Amniotic stem cell (primary cell): ENCODE measurements around the gene SLC44A5.
"Not testable (repeated sequence)": the region's sequence is repeated elsewhere in the genome, so short reads cannot be mapped to it uniquely, and the experiment has no call there.

Experiments
- DNase-seq: peaks from one replicate; lab custom pipeline; 2025; lab: John Stamatoyannopoulos, UW

The SLC44A5 gene

DNA sequence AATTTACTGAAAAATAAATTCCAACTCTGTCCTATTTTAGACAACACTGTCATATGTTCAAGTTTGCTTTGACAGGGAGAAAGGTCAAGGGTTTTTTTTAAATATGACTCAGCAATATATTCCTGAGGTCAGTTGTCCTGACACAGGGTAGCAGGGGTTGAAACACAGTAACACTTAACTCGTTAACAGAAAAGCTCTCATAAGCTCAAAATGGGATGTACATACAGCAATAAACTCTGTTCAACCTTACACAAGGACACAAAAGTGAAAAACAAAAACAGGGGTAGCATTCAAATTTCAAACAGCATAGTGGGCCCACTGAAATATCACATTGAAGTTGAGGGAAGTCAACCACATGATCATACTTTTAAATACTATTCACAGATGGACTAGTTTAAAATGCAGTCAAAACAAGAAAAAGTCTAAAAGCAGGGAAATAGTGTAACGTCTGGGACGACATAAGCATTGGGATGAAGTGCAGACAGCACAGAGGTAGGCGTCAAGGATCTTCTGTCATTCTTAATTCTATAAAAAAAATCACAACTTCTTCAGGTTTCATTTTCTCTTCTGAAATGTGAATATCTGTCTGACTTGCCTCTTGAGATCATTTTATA lies 89.9 kb downstream of the SLC44A5 start:
- DNase-seq: no peak

DNA sequence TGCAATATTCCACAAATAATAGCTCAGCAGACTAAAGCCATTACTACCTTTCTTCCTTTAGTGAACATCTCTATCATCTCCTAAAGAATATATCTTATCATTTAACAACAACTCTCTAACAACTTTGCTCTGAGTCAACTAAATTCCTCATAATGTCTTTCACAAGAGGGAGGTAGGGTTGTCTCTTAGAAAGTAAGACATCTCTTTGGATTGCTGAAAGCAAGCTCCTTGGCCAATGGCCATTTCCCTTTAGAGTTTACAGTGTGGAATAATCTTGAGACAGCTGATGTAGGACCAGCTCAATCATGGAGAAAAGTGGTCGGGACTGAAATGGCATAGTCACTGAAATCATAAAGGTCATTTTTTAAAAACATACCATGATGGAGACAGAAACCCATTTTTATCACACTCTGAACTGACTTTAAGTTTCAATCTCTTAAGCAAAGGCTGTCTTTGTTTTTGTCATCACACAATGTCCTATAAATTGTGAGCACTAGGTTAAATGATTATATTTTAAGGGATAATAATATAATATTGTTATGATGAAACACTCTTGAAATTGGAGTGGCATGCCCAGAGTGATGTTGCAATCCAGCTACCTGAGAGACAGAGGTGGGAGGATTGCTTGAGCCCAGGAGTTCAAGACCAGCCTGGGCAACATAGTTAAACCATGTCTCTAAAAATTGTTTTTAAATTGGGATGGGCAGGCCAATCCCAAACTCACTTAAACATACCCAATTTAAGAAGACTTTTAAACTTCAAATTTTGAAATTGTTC lies 91.1 kb downstream of the SLC44A5 start:
- no peak for DNase-seq

DNA sequence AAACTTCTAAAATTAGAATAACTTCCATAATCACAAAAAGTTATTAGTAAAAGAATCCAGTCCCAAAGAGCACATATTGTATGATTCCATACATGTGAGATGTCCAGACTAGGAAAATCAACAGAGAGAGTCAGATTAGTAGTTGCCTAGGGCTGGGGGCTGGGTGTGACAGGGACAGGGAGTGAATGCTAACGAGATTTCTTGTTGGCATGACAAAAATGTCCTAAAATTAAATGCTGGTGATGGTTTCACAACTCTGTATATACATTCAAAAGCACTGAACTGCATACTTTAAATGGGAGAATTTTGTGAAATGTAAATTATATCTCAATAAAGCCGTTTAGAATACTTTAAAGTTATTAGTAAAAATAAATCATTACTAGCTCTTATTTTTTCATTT lies 92.2 kb downstream of the SLC44A5 start:
- no peak for DNase-seq

DNA sequence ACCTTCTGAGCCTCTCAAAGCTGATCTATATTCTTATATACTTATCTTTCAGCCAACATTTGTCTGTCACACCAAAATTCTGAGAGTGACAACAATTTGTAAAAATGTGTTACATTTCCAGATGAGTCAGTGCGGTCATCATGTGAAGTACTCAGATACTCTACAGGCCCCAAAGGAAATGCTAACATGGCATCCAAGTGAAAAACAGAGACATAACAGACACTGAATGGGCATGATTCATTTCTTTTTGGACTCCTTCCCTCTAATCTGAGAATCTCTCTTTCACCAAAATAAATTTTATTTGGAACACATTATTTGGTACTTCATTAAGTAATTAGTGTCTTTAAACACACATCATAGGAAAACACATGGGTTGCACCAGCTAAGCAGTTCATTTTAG lies 96.6 kb downstream of the SLC44A5 start:
- DNase-seq: no peak

DNA sequence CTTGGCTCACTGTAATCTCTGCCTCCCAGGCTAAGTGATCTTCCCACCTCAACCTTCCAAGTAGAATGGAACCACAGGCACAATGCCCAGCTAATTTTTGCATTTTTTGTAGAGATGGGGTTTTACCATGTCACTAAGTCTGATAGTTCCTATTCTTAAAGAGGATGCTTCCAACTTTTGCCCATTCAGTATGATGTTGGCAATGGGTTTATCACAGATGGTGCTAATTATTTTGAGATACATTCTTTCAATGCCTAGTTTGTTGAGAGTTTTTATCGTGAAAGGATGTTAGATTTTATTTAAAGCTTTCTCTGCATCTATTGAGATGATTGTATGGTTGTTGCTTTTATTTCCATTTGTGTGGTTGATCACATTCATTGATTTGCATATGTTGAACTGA lies 103.9 kb downstream of the SLC44A5 start:
- DNase-seq: no peak

DNA sequence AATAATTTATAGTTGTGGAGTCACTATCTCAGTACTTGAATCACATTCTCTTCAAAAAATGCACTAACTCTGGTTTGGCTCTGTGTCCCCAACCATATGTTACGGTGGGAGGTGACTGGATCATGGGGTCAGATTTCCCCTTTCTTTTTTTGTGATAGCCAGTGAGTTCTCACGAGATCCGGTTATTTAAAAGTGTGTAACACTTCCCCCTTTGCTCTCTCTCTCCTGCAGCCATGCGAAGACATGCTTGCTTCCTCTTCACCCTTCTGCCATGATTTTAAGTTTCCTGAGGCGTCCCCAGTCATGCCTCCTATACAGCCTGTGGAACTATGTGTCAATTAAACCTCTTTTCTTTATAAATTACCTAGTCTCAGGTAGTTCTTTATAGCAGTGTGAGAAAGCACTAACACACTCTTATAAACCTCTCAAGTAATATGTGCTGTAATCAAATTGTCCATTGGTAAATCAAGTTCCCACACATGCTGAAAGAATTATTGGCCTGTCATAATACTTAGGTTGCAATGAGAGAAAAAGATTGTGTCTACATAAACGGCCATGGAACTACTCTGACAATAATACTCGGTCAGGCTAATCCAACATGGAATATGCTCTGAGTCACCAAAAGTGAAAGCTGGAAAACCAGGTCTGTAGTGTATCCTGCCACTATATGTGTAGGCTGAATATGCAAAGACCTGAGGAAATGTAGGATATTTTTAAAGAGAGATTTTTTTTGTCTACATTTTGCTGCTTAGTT lies 107.5 kb downstream of the SLC44A5 start:
- DNase-seq: no peak

DNA sequence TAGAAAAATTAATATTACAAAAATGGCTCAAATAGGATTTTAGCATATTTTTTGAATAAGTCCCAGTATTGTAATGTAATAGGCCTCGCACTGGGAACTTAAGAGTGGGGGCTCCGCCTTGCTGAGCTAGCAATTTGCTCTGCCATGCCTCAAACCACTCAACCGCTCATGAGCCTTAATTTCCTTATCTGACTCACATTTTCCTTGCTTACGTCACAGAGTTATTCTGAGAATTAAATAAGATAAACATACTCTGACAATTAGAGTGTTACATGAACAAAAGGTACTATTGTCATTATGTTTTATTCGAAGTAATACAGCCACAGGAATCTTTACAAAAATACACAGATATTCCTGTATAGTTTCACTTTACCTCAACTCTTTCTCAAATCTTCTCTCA lies 108.1 kb downstream of the SLC44A5 start:
- no peak for DNase-seq

DNA sequence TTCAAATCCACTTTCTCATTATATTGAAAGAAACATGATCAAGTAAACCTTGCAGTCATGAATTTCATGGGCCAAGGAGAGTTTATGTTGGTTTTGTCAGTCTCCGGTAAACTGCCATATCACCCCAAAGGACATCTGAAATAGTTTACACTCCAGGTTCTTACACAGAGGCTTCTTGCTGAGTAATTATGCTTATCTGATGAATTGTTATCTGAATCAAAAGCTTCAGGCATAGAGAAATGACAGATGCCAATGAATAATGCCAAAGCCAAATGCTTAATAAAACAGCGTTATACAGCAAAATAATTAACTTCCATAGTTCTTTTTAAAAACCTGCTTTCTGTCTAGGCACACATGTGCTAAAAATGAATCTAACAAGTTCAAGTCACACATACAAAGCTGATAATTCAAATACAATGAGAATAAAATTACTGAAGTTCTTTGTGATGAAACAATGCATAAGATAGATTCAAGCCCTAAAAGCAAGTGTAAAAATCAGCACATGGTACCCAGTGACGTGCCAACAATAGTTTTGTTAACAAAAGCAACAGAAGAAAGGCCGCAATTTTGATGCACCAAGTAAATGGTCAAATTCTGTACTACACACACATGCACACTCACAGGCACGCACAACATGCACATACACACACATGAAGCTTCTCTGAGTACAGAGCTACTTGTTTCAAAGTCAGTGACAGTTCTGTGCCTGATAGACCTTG lies 109.2 kb downstream of the SLC44A5 start:
- DNase-seq: no peak

DNA sequence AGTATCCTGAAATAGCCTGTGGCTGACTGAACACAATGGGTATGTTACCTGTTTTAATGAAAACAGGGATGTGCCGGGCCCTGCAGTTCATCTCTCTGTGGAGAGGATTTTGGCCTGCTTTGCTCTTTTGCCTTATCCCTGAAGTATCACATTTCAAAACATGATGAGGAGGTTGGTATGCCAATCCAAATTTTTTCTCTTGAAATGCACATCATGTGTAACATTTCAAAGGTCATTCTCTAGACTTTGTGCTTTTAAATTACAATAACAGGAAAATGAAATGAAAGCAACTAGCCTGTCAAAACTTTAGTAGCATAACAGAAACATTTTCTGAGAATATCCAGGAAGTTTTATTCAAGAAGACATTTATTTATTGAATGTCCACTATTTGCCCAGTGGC lies 118.9 kb downstream of the SLC44A5 start:
- no peak for DNase-seq

DNA sequence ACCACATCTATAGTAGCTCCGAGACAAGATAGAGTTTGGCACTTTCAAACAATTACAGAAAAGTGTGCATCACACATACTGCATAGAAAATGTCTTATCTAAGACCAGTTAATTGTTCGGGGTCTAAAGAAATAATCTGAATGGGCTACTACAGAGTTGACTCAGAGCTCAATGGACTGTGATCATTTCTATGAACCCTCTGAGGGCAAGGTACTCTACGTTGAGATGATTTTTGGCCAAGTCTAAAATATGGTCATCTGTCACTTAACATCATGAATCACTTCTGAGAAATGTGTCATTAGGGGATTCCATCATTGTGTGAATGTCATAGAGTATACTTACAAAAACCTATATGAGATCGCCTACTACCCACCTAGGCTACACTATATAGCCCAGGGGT lies 123.5 kb downstream of the SLC44A5 start:
- no peak for DNase-seq

DNA sequence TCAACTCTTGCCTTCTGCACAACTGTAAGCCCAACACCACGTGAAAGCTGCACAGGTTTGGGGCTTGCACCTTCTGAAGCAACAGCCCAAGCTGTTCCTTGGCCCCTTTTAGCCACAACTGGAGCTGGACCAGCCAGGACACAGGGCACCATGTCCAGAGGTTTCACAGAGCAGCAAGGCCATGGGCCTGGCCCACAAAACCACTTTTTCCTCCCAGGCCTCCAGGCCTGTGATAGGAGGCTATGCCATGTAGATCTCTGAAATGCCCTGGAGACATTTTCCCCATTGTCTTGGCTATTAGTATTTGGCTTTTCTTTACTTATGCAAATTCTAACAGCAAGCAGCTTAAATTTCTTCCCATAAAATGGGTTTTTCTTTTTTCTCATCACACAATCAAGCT lies 126.1 kb downstream of the SLC44A5 start:
- no peak for DNase-seq

DNA sequence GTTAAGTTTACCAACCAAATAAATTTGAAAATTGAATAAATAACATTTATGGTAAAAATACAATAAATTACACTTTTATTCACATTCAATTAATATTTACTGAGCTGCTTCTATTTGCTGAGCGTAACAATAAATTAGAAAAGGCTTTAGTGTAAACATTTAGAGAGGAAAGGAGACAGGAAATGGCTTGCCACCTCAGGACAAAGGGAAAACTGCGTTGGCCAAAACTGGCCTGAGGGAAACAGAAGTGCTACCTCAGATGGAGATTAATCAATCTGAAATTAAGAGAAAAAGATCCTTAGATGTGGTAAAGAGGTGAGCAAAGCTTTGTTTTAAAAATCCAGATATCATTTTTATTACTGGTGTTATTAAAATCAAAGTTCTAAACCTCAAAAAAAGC lies 128.0 kb downstream of the SLC44A5 start:
- no peak for DNase-seq

DNA sequence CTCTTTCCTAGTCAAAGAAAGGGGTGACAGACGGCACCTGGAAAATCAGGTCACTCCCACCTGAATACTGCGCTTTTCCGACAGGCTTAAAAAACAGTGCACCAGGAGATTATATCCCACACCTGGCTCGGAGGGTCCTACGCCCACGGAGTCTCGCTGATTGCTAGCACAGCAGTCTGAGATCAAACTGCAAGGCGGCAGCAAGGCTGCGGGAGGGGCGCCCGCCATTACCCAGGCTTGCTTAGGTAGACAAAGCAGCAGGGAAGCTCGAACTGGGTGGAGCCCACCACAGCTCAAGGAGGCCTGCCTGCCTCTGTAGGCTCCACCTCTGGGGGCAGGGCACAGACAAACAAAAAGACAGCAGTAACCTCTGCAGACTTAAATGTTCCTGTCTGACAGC lies 134.4 kb downstream of the SLC44A5 start:
- not testable (repeated sequence) for DNase-seq

DNA sequence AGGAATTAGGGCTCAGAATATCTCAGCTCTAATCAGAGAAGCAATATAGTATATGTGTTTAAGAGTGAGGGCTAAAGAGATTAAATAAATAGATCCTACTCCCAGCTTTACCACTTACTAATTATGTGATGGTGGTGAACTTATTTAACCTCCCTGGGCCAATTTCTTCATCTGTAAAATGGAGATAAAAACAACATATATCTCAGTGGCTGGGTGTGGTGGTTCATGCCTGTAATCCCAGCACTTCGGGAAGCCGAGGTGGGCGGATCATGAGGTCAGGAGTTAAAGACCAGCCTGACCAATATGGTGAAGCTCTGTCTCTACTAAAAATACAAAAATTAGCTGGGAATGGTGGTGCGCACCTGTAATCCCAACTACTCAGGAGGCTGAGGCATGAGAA lies 135.2 kb downstream of the SLC44A5 start:
- DNase-seq: no peak

DNA sequence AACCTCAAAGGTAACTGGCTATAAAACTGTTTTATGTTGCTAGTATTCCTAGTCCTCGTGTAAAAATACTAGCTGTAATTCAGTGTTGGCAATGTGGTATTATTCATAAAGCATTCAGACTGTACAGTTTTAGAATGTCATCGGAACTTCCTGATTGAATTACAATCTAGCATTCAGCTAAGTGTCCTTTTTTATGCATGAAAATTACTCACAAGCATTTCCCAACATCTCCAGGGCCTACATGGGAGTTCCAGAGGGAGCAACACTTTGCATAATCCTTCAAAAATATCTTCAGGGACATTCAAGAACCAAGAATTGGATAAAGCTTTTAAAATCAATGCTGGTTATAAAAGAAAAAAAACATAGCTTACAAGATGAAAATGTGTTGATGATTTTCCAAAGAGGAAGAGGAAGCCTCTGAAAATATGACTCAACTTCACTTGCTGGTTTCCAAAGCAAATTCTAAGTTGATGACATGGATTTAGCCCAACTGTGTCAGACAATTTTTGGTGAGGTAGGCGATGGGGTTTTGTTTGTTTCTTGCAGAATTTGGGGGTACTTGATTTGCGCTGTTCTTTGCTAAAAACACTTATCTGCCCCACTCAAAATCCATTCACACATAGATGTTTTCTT lies 137.8 kb downstream of the SLC44A5 start:
- no peak for DNase-seq

DNA sequence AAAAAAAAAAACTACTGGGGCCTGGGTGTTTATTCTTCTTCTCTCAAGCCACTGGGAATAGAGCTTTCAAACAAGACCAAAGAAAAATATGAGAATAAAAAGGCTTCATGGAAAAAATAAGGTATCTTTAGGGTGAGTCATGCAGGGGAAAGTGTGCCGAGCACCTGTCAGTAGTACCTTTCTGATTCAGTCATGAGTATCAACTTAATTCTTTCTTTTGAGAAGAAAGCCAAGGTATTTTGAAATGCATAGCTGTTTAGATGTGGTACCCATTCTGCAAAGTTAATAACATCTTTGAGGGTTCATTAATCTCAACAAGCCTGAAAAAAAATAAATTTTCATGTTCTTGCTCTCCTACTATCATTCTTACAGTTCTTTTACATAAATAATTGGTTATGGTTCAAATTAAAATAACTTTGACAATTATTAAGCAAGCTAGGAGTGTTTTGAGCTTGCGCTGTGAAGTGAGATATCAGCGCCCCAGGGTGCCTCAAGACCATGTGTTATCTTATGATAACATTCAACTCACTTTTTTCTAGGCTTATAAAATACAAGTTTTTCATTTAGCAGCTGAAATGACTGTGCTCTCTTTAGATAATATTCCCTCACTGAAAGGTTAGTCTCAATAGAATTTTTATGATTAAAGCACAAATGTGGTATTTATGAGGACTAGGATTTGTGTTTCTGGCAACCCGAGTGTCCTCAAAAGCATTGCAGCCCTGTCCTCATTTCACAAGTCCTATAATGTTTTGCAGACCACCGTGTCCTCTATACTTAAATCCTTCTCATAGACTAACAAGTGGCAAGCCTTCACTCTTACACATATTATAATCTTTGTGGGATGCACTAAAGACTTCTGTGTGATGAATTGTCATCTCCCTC lies 138.6 kb downstream of the SLC44A5 start:
- DNase-seq: no peak

DNA sequence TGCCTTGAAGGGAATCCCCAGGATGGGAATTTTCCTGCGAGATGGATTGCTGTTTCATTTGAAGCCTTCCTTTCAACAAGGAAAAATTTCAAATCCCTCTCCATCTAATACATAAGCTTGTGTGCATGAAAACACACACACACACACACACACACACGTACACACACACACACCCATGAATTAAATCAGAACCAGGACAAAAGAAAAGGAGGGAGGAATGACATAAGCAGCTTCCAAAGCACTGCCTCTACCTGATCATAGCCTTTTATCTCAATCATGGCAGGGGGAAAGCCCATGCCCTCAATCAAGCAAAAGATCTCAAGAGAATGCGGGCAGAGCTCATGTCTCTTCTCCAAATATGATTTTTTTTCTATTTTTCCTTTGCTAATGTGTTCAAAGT lies 139.7 kb downstream of the SLC44A5 start:
- no peak for DNase-seq

DNA sequence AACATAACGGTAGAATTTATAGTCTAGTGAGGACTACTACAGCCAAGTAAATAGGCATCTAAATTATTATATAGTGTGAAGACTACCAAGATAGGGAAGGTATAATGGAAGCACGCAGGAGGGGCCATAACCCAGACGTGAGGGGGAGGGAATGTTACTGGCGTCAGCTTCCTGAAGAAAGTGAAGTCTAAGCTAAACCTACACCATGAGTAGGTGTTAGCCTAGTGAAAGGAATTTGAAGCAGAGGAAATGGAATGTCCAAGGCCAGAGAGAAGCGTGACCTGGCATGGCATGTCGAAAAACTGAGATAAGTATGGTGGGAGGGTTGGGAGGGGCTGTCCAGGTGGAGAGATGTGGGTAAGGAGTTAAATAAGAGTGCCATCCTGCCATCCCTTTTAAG lies 140.5 kb downstream of the SLC44A5 start:
- no peak for DNase-seq

DNA sequence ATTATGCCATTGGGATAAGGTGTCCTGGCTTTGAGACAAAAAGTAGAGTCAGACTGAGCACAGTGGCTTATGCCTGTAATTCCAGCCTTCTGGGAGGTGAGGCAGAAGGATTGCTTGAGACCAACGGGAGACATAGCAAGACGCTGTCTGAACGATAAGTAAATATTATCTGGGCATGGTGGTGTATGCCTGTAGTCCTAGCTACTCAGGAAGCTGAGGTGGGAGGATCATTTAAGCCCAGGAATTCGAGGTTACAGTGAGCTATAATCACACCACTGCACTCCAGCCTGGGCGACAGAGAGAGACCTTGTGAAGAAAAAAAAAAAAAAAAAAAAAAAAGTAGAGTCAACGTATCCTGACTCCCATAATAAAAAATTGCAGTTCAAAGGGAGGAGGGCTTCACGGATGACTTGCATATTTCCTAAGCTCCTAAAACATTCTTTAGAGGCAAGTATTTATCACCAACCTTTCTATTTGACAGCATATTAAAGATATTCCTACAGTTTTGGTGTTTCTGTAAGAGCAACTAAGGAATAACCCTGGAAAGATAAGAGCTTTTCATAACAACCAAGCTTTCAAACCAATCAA lies 141.2 kb downstream of the SLC44A5 start:
- DNase-seq: no peak

DNA sequence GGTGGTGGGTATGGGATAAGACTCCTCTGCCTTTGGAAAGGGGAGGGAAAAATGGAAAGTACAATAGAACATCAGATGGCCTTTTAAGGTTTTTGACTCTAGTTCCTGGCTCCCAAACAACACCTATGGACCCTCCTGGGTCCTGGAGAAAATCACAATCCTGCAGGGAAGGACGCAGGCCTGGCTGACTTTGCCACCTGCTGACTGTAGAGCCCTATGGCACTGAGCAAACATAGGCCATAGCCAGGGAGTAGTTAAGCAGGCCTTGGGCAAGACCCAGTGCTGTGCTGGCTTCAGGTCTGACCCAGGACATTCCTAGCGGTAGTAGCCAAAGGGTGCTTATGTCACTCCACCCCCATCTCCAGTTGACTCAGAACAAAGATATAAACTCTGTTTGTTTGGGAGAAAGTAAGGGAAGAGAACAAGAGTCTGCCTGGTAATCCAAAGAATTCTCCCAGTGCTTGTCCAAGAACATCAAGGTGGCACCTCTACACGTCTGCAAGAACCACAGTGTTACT lies 149.0 kb downstream of the SLC44A5 start:
- DNase-seq: no peak
